IMR-90 (cell line): ENCODE results near the gene CACNA1F. TPM values are rescaled to one million over a fixed set of nuclear protein-coding genes. Genes with fewer than 3 reads are reported as not detected.

Source experiments
- ATAC-seq: fragments of 200-7000 bp; cut with Tn5 transposase; 2 replicates; pipeline ENCODE4 v1.9.1; 2020; ENCODE audit warnings: low read depth, mild to moderate bottlenecking, moderate library complexity
- BruUV-seq: library from RNA; stranded (reverse); fragments of 400-500 nt; replicated peaks from 2 replicates; lab custom pipeline; 2021; lab: Mats Ljungman, UMichigan
- CTCF ChIA-PET: fragments of 300-600 bp; formaldehyde crosslinking; extraction: SDS; loops from one replicate; lab custom pipeline; 2021; ENCODE audit warnings: antibody characterized with exemption; lab: Yijun Ruan, JAX
- POLR2A ChIA-PET: fragments of 300-600 bp; sonication (Branson Sonifier 250); formaldehyde crosslinking; loops from one replicate; lab custom pipeline; 2022; ENCODE audit warnings: antibody characterized with exemption; ENCODE audit not compliant: unreplicated experiment; lab: Charles Lee
- DNase-seq: peaks from one replicate; pipeline ENCODE4 v3.0.0; 2013
- H2AFZ ChIP-seq: replicated peaks from 2 replicates; pipeline ENCODE3; 2013; ENCODE audit warnings: low read length, mild to moderate bottlenecking; ENCODE audit not compliant: poor library complexity
- H2AK5ac ChIP-seq: 2 replicates; pipeline ENCODE4 v1.6.1; 2013; ENCODE audit warnings: low read depth, low read length, inconsistent platforms
- H2AK9ac ChIP-seq: replicated peaks from 2 replicates; pipeline ENCODE3; 2013; ENCODE audit warnings: mild to moderate bottlenecking, low read depth, low read length, moderate library complexity; ENCODE audit not compliant: poor library complexity
- H2BK120ac ChIP-seq: 2 replicates; pipeline ENCODE4 v1.6.1; 2013; ENCODE audit warnings: low read depth, low read length, inconsistent platforms
- H2BK15ac ChIP-seq: 3 replicates; pipeline ENCODE4 v1.6.1; 2013; ENCODE audit warnings: low read depth, low read length, inconsistent platforms
- H2BK20ac ChIP-seq: 2 replicates; pipeline ENCODE4 v1.6.1; 2013; ENCODE audit warnings: low read depth, mild to moderate bottlenecking, inconsistent platforms, low read length, moderate library complexity
- H2BK5ac ChIP-seq: 2 replicates; pipeline ENCODE4 v1.6.1; 2013; ENCODE audit warnings: mild to moderate bottlenecking, low read depth, low read length, inconsistent platforms; ENCODE audit not compliant: poor library complexity, severe bottlenecking
- H3K14ac ChIP-seq: replicated peaks from 2 replicates; pipeline ENCODE4 v1.6.1; 2013; ENCODE audit warnings: low read depth, low read length, inconsistent platforms
- H3K18ac ChIP-seq: 2 replicates; pipeline ENCODE4 v1.6.1; 2013; ENCODE audit warnings: low read depth, low read length, control low read depth
- H3K23ac ChIP-seq: 2 replicates; pipeline ENCODE4 v1.6.1; 2013; ENCODE audit warnings: low read depth, low read length, inconsistent platforms
- H3K27ac ChIP-seq: 2 replicates; pipeline ENCODE4 v1.5.1; 2013; ENCODE audit warnings: mild to moderate bottlenecking, control low read depth, low read length; ENCODE audit not compliant: insufficient read depth
- H3K27me3 ChIP-seq: 2 replicates; pipeline ENCODE4 v1.6.1; 2013; ENCODE audit warnings: low read length; ENCODE audit not compliant: control insufficient read depth, insufficient read depth
- H3K36me3 ChIP-seq: 2 replicates; pipeline ENCODE4 v1.6.1; 2013; ENCODE audit warnings: low read length, mixed read lengths; ENCODE audit not compliant: control insufficient read depth, insufficient read depth
- H3K4ac ChIP-seq: 2 replicates; pipeline ENCODE4 v1.6.1; 2013; ENCODE audit warnings: low read depth, low read length, inconsistent platforms
- H3K4me1 ChIP-seq: 2 replicates; pipeline ENCODE4 v1.6.1; 2013; ENCODE audit warnings: low read length, mixed read lengths; ENCODE audit not compliant: control insufficient read depth, insufficient read depth
- H3K4me2 ChIP-seq: 2 replicates; pipeline ENCODE4 v1.6.1; 2013; ENCODE audit warnings: low read depth, mild to moderate bottlenecking, control low read depth, low read length, moderate library complexity
- H3K4me3 ChIP-seq: 2 replicates; pipeline ENCODE4 v1.5.1; 2013; ENCODE audit warnings: low read depth, mild to moderate bottlenecking, control low read depth, low read length, moderate library complexity; ENCODE audit not compliant: insufficient read depth
- H3K56ac ChIP-seq: 2 replicates; pipeline ENCODE4 v1.6.1; 2013; ENCODE audit warnings: low read length, inconsistent platforms; ENCODE audit not compliant: insufficient read depth; ENCODE audit errors: extremely low read depth
- H3K79me1 ChIP-seq, 2 experiments: 2 replicates each; pipeline ENCODE4 v1.6.1; 2013; ENCODE audit warnings: low read length in 2 of 2, inconsistent platforms in 1 of 2, low read depth in 1 of 2
- H3K9ac ChIP-seq: 2 replicates; pipeline ENCODE4 v1.6.1; 2013; ENCODE audit warnings: low read depth, low read length, control low read depth
- H3K9me1 ChIP-seq: 2 replicates; pipeline ENCODE4 v1.6.1; 2013; ENCODE audit warnings: low read length, inconsistent platforms; ENCODE audit not compliant: insufficient read depth
- H3K9me3 ChIP-seq: 2 replicates; pipeline ENCODE4 v1.6.1; 2013; ENCODE audit warnings: low read length; ENCODE audit not compliant: control insufficient read depth, insufficient read depth
- H4K20me1 ChIP-seq: 2 replicates; pipeline ENCODE4 v1.6.1; 2013; ENCODE audit warnings: low read length, inconsistent platforms; ENCODE audit not compliant: insufficient read depth
- H4K5ac ChIP-seq: 2 replicates; pipeline ENCODE4 v1.6.1; 2013; ENCODE audit warnings: mild to moderate bottlenecking, low read depth, low read length, control low read depth
- H4K8ac ChIP-seq, 2 experiments: 2 replicates each; pipeline ENCODE4 v1.6.1; 2013; ENCODE audit warnings: low read depth in 2 of 2, low read length in 2 of 2, control low read depth in 1 of 2, inconsistent platforms in 1 of 2
- H4K91ac ChIP-seq: 2 replicates; pipeline ENCODE4 v1.6.1; 2013; ENCODE audit warnings: low read depth, low read length, inconsistent platforms; ENCODE audit not compliant: insufficient read depth
- BHLHE40 ChIP-seq: fragments of 150-350 bp; IDR thresholded peaks from 2 replicates; pipeline ENCODE4 v1.6.1; 2016; ENCODE audit warnings: mild to moderate bottlenecking, low read depth, low read length
- CEBPB ChIP-seq: IDR thresholded peaks from 2 replicates; pipeline ENCODE4 v1.6.1; 2012; ENCODE audit warnings: low read depth, low read length, improper control_type of control experiment
- CHD1 ChIP-seq: IDR thresholded peaks from 2 replicates; pipeline ENCODE4 v1.6.1; 2012; ENCODE audit warnings: low read depth, low read length, improper control_type of control experiment
- ELK1 ChIP-seq: fragments of 150-350 bp; IDR thresholded peaks from 2 replicates; pipeline ENCODE4 v1.6.1; 2016; ENCODE audit warnings: low read depth, mild to moderate bottlenecking, low read length, moderate library complexity, borderline replicate concordance
- FOS ChIP-seq: fragments of 150-350 bp; IDR thresholded peaks from 2 replicates; pipeline ENCODE4 v1.6.1; 2016; ENCODE audit warnings: low read depth, low read length
- MAZ ChIP-seq: IDR thresholded peaks from 2 replicates; pipeline ENCODE4 v1.6.1; 2012; ENCODE audit warnings: low read depth, mild to moderate bottlenecking, low read length, improper control_type of control experiment, moderate library complexity, borderline replicate concordance
- MXI1 ChIP-seq: IDR thresholded peaks from 2 replicates; pipeline ENCODE4 v1.6.1; 2012; ENCODE audit warnings: low read depth, mild to moderate bottlenecking, low read length, moderate library complexity, borderline replicate concordance
- NFE2L2 ChIP-seq: fragments of 150-350 bp; IDR thresholded peaks from 2 replicates; pipeline ENCODE4 v1.6.1; 2016; ENCODE audit warnings: low read depth, mild to moderate bottlenecking, low read length
- RAD21 ChIP-seq: IDR thresholded peaks from 2 replicates; pipeline ENCODE4 v1.6.1; 2012; ENCODE audit warnings: low read length, improper control_type of control experiment
- RCOR1 ChIP-seq: IDR thresholded peaks from 2 replicates; pipeline ENCODE4 v1.6.1; 2012; ENCODE audit warnings: mild to moderate bottlenecking, low read length, improper control_type of control experiment; ENCODE audit not compliant: insufficient replicate concordance
- RFX5 ChIP-seq: IDR thresholded peaks from 2 replicates; pipeline ENCODE4 v1.8.0; 2012; ENCODE audit warnings: low read depth, mild to moderate bottlenecking, low read length, moderate library complexity
- USF2 ChIP-seq: fragments of 150-350 bp; IDR thresholded peaks from 2 replicates; pipeline ENCODE4 v1.6.1; 2017; ENCODE audit warnings: mild to moderate bottlenecking, antibody characterized with exemption, low read length, low read depth
- WGBS, 2 experiments: methylation state at CpG; one replicate each; pipeline versions ENCODE4 v1.1.5 to v1.1.7; 2013; ENCODE audit warnings: missing lambda C conversion rate in 2 of 2; ENCODE audit not compliant: insufficient read length in 1 of 2; ENCODE audit errors: extremely low coverage in 2 of 2; 5-methylcytosine and 5-hydroxymethylcytosine counted together
- dilution Hi-C: fragments of 300-500 bp; cut with HindIII; formaldehyde crosslinking; loops from one replicate; pipeline ENCODE4 v1.14.3; 2018; ENCODE audit warnings: low sequenced_read_pairs; ENCODE audit not compliant: unreplicated experiment
- in situ Hi-C: fragments of 300-500 bp; cut with MboI; formaldehyde crosslinking; loops from 3 replicates; pipeline ENCODE4 v1.14.3; 2019; ENCODE audit warnings: low sequenced_read_pairs, inconsistent platforms, mixed read lengths
- intact Hi-C: fragments of 100-400 bp; cut with micrococcal nuclease; formaldehyde crosslinking; loops from 2 replicates; pipeline ENCODE4 v1.10.0; 2022
- polyA plus RNA-seq, 3 experiments: library from polyadenylated mRNA; depleted of rRNA; stranded (reverse); fragments of >200 nt; gene quantifications; 2 replicates each; pipeline ENCODE4 v1.2.3, GENCODE V29; 2012; ENCODE audit warnings: low replicate concordance in 1 of 3
- total RNA-seq: library from RNA; depleted of rRNA; stranded (reverse); fragments of >200 nt; gene quantifications from 2 replicates; pipeline ENCODE4 v1.2.3, GENCODE V29; 2012

The CACNA1F gene
- total and polyA plus RNA-seq, 2 of the 4 experiments (the other 2 are of a cell fraction) = not detected

GRCh38 chrX:49250066-49250465 lies 16.9 kb upstream of the CACNA1F start:
- Histone ChIP-seq H3K18ac (no peak overlapping the region), H4K5ac (no peak overlapping the region), H2BK15ac (no peak overlapping the region), H3K4me2 (no peak overlapping the region), H4K20me1 (no peaks in the 10 kb centered on the region), H3K79me1 (no peaks in the 10 kb centered on the region), H2BK5ac (no peak overlapping the region), H2AK5ac (no peak overlapping the region), H3K36me3 (peaks cover 4% of the 10 kb centered on the region; the same call in 1 of the 2 replicates), H3K23ac (no peak overlapping the region), H4K91ac (no peak overlapping the region), H3K9me3 (no peaks in the 10 kb centered on the region), H3K4ac (no peak overlapping the region), H4K8ac (no peak overlapping the region), H2AK9ac (no peak overlapping the region), H3K27me3 (no peaks in the 10 kb centered on the region), H3K56ac (no peak overlapping the region), H3K9ac (no peak overlapping the region), H3K27ac (no peak overlapping the region), H3K4me3 (no peak overlapping the region), H3K14ac (no peak overlapping the region), H2AFZ (no peak overlapping the region), H3K4me1 (no peaks in the 10 kb centered on the region), H2BK20ac (no peak overlapping the region), H3K9me1 (no peaks in the 10 kb centered on the region), H2BK120ac (no peak overlapping the region)
- WGBS, 2 experiments = no CpG with 5 or more reads among the region's 13 CpGs
- dilution Hi-C loops = no loop called here
- in situ Hi-C loops = no loop called here
- DNase-seq = no peak
- BruUV-seq = no TSS peak
- TF ChIP-seq RCOR1 = no peak
- TF ChIP-seq MAZ = no peak
- TF ChIP-seq USF2 = no peak
- no peak for TF ChIP-seq FOS
- no peak for TF ChIP-seq CHD1
- TF ChIP-seq RFX5 = no peak
- no peak for TF ChIP-seq RAD21
- no peak for TF ChIP-seq ELK1
- TF ChIP-seq BHLHE40 = no peak
- no peak for TF ChIP-seq MXI1
- no peak for TF ChIP-seq NFE2L2
- no peak for TF ChIP-seq CEBPB
- ChIA-PET CTCF (no interaction called here), POLR2A (no interaction called here)
- no peak for ATAC-seq
- intact Hi-C loops = no loop called here
